ENCODE results near the gene MSMP.

Gene MSMP

DNA sequence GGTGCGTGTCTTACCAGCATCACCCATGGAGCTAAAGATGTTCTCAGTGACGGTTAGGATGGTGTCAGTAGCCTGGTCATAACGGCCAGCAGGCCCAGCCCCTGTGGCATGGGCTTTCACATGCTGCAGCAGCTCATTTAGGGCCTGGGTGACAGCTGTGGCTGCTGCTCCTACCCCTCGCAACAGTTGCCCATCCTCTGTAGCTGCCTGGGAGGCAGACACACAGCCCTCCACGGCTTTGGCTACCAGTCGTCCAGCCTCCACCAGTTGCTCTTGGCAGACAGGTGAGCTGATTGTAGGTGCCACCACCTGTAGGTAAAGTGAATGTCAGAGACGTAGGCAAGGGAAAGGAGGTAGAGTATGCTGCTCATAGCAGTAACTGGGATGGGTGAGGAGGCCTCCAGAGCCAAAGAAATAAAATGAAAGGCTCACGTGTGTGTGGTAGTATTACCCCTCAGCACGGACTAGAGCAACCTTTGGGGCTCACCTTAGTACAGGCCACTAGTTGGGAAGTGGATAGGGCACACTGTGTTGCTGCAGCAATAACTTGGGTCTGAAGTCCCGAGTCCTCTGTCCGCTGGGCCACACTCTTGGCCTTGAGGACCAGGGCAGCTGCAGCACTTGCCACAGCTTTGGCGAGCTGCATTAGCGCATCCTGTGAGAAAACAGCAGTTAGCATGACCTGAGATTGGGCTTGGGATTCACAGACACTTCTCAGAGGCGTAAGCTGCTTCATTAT, 36.8 kb downstream of the MSMP start:
- DNase-seq, result no peak

DNA sequence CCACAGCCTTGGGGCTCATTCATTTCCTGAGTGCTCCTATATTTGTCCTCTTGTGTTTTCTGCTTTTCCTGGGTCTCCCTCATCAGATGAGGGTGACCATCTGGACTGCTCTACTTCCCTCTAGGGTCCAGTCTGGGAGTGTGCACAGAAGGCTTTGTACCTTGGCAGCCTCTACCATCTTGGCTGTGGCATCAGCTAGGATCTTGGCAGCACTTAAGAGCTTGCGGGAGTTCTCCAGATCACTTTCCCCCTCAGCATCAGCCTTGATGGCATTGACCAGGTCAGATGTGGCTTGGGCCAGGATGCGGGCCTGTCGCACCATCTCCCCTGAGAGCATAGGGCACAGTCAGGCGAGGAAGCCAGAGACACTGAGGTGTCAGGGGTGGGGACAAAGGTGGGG, 37.8 kb downstream of the MSMP start:
- DNase-seq, result no peak

DNA sequence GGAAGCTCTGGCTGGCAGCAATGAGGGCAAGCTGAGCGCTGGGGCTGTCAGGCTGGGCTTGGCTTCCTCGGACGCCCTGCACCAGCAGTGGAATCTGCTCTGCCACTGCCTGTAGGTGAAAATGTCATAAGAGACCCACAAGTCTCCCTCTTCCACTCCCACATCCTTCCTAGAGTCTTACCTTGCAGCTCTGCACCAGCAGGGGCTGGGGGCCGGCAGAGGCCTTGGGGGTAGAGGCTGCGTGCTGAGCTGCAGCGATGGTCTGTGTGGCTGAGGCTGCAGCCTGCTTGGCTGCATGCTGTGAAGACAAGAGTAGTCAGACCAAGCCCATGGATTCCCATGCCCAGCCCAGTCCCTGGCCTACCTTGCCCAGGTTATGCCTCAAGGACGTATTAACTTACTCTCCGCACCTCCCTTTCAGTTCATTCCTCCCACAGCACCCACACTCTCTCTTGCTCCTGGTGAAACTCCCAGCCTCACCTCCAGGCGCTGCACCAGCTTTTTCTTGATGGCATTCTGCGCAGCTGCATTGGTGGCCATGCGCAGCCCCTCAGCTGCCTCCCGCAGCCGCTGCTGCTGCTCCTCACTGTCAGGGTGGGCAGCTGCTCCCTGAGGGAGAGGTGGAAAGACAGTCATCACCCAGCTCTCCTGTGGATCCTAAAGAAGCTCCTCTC, 39.4 kb downstream of the MSMP start:
- no peak for DNase-seq

DNA sequence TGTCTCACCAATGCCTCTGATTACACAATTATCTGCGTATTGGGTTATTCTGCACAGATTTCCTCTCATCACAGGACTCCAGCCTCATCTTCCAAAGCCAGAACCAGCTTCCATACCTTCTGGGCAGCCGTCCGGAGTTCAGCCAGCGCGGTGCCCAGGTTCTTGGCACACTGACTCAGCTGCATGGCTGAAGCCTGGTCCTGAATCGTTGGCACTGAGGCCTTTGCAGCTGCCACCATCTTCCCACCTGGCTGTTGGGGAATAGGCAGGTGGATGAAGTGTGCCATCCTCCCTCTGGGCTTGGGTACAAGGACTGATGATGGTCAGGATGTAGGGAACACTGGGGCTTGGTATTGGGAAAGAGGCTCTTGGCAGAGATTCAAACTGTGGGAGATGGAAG, 40.0 kb downstream of the MSMP start:
- no peak for DNase-seq

DNA sequence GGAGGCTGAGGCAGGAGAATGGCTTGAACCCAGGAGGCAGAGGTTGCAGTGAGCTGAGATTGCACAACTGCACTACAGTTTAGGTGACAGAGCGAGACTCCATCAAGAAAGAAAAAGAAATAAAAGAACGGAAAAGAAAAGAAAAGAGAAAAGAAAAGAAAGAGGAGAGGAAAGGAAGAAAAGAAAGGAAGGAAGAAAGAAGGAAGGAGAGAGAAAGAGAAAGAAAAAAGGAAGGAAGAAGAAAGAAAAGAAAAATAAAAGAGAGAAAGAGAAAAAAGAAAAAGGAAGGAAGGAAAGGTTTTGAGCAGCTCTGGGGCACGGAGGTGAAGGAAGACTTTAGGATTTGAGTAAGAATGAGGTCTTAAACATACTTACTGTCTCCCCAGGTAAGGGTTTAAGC, 40.5 kb downstream of the MSMP start:
- no peak for DNase-seq

DNA sequence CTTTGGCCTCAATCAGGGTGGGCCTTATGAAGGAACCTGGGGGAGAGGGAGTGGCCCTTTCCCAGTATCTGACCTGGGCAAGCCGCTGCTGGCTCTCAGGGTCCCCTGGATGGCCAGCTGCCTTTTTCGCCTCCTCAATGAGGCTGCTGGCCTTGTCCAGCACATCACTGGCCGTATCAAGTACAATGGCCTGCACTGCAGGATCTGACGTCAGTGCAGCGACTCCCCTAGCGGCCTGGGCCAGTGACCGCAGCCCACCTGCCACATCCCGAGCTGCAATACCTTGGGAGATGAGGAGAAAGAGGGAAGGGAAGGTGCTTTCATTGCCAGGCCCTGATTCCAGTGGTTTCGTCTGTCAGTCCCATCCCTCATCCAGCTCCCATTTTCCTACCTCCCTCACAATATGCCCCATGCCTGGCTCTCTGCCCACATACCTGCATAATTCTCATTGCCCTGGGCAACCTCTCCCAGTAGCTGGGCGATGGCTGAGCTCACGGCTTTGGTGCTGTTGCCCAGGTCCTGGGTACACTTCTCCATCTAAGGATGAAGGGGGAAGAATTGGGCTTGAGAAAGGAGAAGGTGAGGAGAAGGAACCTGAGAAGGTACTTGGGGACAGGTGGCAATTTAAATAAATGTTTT, 41.2 kb downstream of the MSMP start:
- no peak for DNase-seq

DNA sequence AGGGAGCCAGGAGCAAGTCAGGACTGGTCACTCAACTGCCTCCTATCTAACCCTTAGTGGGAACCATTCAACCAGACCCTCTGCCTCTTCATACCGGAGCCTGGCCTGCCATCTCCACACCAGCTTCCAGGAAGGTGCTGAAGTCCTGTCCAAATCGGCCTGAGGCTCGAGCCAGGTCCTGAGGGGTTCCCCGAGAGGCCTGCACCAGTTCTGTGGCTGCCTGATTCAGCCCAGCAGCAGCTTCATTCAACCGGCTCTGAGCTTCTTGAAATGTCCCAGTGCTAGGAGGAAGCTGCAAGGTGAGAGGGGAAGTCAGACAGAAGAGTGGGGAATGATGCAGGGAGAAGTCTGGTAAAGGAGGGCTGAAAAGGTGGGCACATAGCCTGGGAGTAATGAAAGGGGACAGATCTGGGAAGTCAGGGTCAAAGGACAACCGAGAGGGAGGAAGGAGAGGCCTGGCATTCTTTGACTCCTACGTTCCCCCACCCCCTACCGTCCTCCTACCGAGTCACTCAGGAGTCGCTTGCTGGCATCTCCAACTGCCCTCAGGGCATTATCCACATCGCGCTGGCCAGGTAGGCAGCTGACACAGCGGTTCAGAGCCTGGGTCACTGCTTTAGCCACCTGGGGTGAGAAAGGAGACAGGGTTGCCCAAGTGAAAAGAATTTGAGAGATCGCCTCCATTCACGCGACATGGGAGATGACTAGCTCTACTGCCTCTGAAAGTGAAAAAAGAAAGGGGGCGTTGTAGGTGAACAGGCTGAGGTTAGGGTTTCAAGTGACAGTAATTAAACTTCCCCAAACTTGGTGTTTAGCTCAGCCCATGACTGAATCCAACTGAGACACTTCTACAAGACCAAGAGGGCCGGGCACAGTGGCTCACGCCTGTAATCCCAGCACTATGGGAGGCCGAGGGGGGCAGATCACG, 42.3 kb downstream of the MSMP start:
- no peak for DNase-seq

DNA sequence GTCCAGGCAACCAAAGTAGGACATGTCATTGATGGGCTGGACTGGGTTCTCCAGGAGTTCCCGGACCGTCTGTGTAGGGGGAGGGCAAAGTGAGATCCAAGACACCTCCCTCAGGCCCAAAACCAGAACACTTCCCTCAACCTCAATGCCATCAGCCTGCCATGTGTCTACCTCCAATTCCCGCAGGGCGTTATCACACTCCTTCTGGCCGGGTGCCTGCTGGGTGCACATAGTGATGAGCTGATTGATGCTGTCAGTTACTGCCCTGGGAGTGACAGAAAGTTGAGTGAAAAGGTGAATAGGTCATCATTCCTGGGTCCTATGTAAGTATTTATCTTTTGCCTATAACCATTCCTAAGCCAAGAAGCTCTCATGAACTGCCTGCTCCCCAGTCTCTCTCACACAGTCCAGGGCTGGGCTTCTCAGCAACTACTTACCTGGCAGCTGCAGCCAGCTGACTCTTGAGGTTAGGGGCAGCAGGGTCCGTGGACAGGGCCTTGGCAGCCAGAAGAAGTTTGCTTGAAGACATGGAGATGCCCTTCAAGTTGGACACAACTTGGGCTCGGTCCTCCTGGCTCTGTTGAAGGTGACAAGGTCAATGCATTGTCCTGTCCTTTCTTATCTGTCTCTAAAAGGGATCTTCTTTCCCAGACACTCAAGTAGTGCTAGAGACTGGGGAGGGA, 43.1 kb downstream of the MSMP start:
- no peak for DNase-seq

DNA sequence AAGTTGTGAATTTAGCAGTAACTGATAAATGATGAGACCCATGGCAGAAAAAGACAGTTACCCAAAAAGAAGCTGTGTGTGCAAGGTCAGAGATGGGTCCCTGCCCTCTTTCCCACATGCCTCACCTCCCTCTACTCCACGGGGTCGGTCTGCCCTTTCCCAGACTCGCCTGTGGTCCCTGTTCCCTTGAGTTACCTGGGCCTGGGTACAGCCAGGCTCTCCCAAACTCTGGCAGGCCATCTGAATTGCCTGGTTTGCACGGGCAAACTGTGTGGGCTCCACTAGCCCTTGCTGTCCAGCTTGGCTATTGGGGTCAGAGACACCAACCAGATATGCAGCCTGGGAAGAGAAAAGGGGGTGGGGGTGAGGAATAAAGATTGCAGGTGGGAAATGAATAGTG, 45.9 kb downstream of the MSMP start:
- no peak for DNase-seq

DNA sequence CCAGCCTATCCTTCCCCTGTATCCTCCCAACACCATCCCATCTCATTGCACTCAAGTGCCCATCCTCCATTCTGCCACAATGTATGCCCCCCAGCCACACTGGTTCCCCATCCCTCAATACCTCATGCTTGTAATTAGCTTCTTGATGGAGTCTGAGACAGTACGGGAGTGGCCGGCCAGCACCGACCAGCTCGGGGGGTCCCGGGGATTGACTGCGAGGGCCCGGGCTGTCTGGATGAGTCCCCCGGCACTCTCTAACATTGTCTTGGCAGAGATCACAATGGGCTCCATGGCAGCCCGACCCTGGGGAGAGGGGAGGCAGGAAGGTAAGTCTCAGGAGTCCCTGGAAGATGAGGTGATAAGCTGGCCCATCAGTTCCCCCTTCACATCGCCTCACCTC, 47.1 kb downstream of the MSMP start:
- no peak for DNase-seq

DNA sequence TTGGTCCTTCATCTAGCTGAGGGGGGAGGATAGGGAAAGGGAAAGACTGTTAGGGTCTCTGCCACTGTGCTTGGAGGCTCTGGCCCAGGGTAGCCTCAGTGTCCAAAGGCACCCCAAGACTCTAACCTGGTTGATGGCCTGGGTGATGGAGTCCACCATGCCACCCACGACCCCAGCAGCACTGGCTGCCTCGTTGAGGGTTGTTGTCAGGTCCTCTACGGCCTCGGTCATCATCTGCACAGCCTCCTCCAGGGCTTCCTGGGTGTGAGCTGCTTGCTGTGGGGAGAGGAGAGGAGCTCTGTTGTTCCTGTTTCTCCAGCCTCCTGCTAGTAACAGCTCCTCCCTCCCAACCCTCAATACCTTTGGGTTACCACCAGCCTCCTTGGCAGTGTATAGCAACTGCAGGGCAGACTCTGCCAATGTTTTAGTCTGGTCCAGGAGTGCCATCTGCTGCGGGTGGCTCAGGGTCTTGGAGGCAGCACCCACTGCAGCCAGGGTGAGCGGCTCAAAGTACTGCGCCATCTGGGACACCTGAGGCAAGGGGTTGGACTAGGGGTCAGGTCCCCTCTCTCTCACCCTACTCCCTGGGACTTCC, 48.1 kb downstream of the MSMP start:
- no peak for DNase-seq

DNA sequence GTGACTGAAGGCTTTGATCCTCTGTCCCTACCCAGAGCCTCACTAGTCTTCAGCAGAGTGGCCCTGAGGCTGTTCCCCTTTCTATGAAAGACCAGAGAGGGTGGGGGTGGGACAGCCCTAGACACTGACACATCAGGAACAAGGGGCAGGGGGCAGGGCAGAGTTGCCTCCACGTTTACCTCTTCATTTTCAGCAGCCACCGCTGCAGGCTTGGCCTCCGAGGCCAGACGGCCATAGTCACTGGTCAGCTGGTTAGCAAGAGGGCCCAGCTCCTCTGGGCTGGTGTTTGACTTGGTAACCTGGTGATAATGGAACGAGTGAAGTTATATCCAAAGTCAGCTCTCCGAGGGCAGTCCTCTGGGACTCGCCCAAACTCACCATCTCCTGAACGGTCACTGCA, 48.7 kb downstream of the MSMP start:
- DNase-seq, result no peak

DNA sequence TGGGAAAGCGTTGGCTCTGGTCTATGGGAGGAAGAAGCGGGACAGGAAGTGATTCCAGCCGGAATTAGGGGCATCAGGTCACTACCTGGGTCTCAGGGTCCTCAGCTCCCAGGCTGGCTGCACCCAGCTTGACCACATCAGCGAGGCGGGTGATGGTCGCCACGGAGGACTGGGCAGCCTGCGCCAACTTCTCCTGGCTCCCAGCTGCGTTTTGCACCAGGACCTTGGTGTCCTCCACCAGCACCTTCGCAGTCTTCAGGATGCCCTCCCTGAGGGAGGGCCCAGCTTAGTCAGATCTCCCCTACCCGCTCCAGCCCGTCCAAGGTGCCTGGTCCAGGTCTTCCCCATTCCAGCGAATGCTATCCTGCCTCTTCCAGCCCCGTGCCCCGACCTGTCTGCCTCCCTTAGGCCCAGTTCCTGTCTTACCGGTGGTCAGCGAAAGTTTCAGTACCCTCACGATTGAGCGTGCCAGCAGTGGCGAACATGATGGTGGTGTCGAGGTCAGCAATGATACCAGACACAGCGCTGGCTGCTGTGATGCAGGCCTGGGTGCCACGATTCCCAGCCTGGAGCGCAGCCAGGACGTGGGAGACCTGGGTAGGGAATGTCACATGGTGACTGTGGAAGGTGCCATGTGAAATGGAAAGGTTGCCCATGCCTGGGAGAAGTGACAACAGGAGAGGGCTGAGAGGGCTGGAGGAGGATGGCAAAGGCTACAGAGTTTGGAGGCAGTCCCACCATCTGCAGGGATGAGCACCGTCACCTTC, 50.0 kb downstream of the MSMP start:
- DNase-seq, result no peak

All from CD4-positive, alpha-beta T cell treated with Interleukin-10 for 1 hour (primary cell).